Right lobe of liver (tissue), 6 donors: ENCODE results near the gene DTX1. TPM values are rescaled to one million over a fixed set of nuclear protein-coding genes. Genes with fewer than 3 reads are reported as not detected.

Source experiments
- ATAC-seq, 4 donors: fragments of 200-7000 bp; cut with Tn5 transposase; one replicate each; pipeline ENCODE4 v1.9.1; 2020; ENCODE audit warnings: mild to moderate bottlenecking in 4 of 4, moderate library complexity in 4 of 4
- DNase-seq, 3 donors: peaks; one replicate each; pipeline ENCODE4 v3.0.0-alpha.2; 2020
- H3K27ac ChIP-seq, 3 donors: fragments of 200-600 bp; one replicate each; pipeline ENCODE4 v1.8.0; 2022
- H3K27me3 ChIP-seq, 2 donors: fragments of 200-600 bp; one replicate each; pipeline ENCODE4 v1.8.0; 2022
- H3K36me3 ChIP-seq, 4 donors: fragments of 200-600 bp; sonication (generic) in 1 of 4; one replicate each; pipeline versions ENCODE4 v1.5.1 to v1.8.0; 2017 to 2022; ENCODE audit warnings: control low read depth in 1 of 4
- H3K4me1 ChIP-seq, 4 donors: fragments of 200-600 bp; sonication (generic) in 1 of 4; one replicate each; pipeline versions ENCODE4 v1.5.1 to v1.8.0; 2017 to 2022; ENCODE audit warnings: control low read depth in 1 of 4
- H3K4me3 ChIP-seq, 3 donors: fragments of 200-600 bp; one replicate each; pipeline ENCODE4 v1.8.0; 2022
- H3K9me3 ChIP-seq, 4 donors: fragments of 200-600 bp; sonication (generic) in 1 of 4; one replicate each; pipeline versions ENCODE4 v1.5.1 to v1.8.0; 2017 to 2022; ENCODE audit warnings: control low read depth in 1 of 4
- POLR2A ChIP-seq: fragments of 450-650 bp; IDR thresholded peaks from one replicate; pipeline ENCODE4 v1.6.1; 2017; ENCODE audit warnings: antibody characterized with exemption, mild to moderate bottlenecking
- WGBS: methylation state at CpG from one replicate; pipeline ENCODE4 v1.1.6; 2018; ENCODE audit warnings: low coverage, low lambda C conversion rate; ENCODE audit not compliant: insufficient coverage; ENCODE audit errors: missing lambda C conversion rate; 5-methylcytosine and 5-hydroxymethylcytosine counted together
- intact Hi-C, 2 donors: fragments of 100-400 bp; cut with DNase I; formaldehyde crosslinking; loops; one replicate each; pipeline versions ENCODE4 v1.11.2 to v1.14.1; 2022
- total RNA-seq, 6 experiments: library from RNA; depleted of rRNA in 2 of 6; stranded (reverse); fragments of >200 nt in 2 of 6; fragmentation: NEBNext Ultra II Directional in 3 of 6; extraction: Animal tissue kit (Norgen Biotek cat#: 25700) in 3 of 6; gene quantifications; one replicate each; pipeline versions ENCODE4 v1.1.0 to v1.2.4, GENCODE V29; 2016 to 2023
- TF ChIP-seq, protein P1 (sequence below), 4 donors: fragments of 200-600 bp in 3 of 4; fragments of 450-650 bp in 1 of 4; IDR thresholded peaks; one replicate each; pipeline versions ENCODE4 v1.5.1 to v1.8.0; 2016 to 2022; ENCODE audit warnings: antibody characterized with exemption in 4 of 4, mild to moderate bottlenecking in 2 of 4
- donor health status: DM: no; HTN: yes; CAD: no.
- donor health status: DM: no; HTN: no; CAD: no.
- donor health status: DM: no; HTN: no; CAD: no.
- donor health status: DM: no; HTN: yes; CAD: no.
- donor health status: DM: no; HTN: yes; CAD: no.

The DTX1 gene
- total RNA-seq, 6 experiments from 2014 or later: 1.4 to 51.2 (median 20.0) TPM

DNA sequence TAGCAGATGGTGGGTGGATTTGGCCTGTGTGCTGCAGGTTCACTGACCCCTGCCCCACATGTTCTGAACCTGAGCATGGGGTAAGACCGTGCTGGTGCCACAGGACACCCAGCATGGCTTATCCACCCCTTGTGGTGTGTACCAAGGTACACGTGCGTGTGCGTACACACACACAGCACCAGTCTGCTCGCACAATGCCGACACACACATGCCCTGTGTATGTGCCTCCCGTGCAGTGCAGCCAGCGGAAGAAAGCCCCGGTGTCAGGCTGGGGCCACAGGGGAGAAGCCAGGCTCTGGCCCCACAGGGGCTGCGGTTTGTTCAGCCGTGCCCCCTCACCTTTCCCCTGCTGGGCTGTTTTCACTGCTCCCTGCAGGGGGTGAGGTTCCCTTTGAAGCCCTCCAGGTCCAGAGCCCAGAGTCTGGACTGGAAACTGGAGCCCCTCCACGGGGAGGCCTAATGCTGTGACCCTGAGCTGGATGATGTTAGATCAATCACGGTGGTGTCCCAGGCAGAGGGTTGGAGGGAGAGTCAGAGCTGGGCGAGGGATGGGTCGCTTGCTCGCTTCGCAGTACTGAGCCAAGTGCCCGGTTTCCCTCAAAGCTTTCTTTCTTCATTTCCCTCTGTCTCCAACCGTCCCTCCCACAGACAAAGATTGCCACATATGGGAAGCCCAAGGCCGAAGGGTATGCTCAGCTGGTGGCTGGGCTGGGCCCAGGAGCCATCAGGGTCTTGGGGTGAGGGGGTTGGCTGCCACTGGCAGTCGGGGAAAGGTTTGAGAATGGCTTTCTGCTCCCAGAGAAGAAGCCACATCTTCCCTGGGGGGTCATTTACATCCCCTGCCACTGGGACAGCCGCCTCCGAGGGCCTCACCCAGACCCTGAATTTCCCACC is 6.2 kb downstream of the DTX1 start:
- peaks cover 0 to 34% (median 7%) of the 10 kb centered on the region in 4 donors for H3K4me1 ChIP-seq
- no peaks in the 10 kb centered on the region for H3K27me3 ChIP-seq
- H3K9me3 ChIP-seq: no peaks in the 10 kb centered on the region
- peak; percentile 69 to 85 (median 79) for ATAC-seq
- H3K4me3 ChIP-seq: no peak overlapping the region
- intact Hi-C loops: no loop called here
- WGBS: 13% methylated on average over 8 of the region's 23 CpGs
- peak; percentile 65 to 86 (median 65) for DNase-seq
- no peaks in the 10 kb centered on the region for H3K36me3 ChIP-seq
- H3K27ac ChIP-seq: peak overlapping the region in 1 of 3 donors; percentile 60
- TF ChIP-seq POLR2A: no peak
- TF ChIP-seq, protein P1, sequence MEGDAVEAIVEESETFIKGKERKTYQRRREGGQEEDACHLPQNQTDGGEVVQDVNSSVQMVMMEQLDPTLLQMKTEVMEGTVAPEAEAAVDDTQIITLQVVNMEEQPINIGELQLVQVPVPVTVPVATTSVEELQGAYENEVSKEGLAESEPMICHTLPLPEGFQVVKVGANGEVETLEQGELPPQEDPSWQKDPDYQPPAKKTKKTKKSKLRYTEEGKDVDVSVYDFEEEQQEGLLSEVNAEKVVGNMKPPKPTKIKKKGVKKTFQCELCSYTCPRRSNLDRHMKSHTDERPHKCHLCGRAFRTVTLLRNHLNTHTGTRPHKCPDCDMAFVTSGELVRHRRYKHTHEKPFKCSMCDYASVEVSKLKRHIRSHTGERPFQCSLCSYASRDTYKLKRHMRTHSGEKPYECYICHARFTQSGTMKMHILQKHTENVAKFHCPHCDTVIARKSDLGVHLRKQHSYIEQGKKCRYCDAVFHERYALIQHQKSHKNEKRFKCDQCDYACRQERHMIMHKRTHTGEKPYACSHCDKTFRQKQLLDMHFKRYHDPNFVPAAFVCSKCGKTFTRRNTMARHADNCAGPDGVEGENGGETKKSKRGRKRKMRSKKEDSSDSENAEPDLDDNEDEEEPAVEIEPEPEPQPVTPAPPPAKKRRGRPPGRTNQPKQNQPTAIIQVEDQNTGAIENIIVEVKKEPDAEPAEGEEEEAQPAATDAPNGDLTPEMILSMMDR (IDR thresholded peaks at IDR 0.05): no peak

DNA sequence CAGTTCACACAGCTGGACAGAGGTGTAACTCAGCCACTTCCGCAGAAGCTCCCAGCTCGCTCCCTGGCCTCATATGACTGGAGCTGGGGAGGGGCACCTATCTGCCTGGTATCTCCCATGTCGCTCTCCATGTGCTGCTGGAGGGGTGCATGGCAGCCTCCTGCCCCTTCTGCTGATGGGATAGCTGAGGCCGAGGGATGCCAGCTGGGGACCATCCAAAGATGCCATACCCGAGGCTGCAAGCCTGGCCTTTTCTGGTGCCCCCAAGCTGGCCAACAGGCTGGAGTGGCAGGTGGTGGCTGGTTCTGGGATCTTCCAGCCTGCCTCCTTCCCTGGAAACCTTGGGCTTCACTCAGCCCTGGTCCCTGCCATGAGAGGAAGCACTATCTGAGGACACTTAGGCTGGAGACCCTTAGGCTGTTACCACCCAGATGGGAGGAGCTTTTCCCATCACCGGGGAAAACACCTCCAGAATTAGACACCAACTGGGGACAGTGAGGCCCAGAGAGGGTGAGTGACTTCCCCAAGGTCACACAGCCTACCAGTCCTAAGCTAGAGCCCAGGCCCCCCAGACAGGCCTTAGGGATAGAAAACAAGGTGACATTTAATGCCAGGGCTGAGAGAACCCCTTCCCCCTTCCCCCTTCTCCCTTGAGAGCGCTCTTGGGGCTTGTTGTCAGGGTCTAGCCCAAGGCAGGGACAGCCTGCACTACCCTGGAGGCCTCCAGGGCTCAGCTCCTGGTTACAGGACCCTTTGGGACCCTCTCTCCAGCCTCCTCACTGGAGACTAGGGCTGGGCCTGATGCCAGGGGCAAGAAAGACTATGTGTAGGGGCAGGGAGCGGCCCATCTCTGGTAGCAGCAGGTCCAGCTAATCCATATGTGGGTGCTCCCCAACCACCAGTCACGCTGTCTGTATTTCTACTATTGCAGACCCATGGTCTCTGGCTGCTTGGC is 7.1 kb downstream of the DTX1 start:
- TF ChIP-seq, protein P1 (IDR thresholded peaks at IDR 0.05): no peak
- TF ChIP-seq POLR2A: no peak
- Histone ChIP-seq H3K36me3 (no peaks in the 10 kb centered on the region), H3K9me3 (no peaks in the 10 kb centered on the region), H3K27ac (no peak overlapping the region), H3K27me3 (no peaks in the 10 kb centered on the region), H3K4me1 (peaks cover 0 to 34% (median 7%) of the 10 kb centered on the region in 4 donors), H3K4me3 (no peak overlapping the region)
- intact Hi-C loops: no loop called here
- no CpG with 5 or more reads among the region's 9 CpGs for WGBS
- no peak for DNase-seq
- ATAC-seq: no peak

DNA sequence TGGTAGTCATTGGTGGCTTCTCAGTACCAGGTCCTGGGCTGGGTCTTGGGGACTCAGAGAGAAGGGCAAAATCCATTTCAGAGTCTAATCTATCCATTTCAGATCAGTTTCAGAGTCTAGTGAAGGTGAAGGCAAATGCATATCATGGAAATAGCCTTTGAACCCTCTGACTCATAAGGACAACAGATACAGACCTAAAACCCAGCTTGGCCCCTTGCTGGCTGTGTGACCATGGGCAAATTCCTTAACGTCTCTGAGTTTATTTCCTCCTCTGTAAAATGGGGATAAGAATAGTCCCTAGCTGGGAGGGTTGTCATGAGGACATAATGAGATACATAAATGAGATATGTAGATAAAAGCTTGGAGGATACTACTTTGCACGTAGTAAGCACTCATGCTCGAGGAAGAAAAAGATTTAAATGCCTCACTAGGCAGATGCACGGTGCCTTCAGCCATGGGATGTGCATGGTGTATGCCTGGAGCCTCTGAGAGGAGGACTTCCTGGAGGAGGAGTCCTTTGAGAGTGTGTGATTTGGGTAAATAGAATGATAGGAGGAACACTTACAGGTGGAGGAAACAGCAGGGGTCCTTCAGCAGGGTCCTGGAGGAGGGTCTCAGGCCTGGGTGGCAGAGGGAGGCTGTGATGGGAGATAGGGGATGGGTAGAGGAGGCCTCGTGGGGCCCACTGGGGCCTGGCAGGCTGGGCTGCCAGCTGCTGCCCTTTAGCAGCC is 8.0 kb downstream of the DTX1 start:
- Histone ChIP-seq H3K27ac (no peak overlapping the region), H3K27me3 (no peaks in the 10 kb centered on the region), H3K4me1 (peaks cover 0 to 34% (median 7%) of the 10 kb centered on the region in 4 donors), H3K4me3 (no peak overlapping the region), H3K9me3 (no peaks in the 10 kb centered on the region), H3K36me3 (no peaks in the 10 kb centered on the region)
- no peak for TF ChIP-seq POLR2A
- TF ChIP-seq, protein P1 (IDR thresholded peaks at IDR 0.05): no peak
- 53% methylated on average over 4 of the region's 5 CpGs for WGBS
- no peak for DNase-seq
- ATAC-seq: peak in 2 of 4 donors; percentile 34 to 53
- intact Hi-C loops: no loop called here
